ENCODE data around the gene OR51M1.
A peak's percentile ranks its signal among the peaks of the same experiment; 100 is the strongest.

OR51M1 gene

DNA sequence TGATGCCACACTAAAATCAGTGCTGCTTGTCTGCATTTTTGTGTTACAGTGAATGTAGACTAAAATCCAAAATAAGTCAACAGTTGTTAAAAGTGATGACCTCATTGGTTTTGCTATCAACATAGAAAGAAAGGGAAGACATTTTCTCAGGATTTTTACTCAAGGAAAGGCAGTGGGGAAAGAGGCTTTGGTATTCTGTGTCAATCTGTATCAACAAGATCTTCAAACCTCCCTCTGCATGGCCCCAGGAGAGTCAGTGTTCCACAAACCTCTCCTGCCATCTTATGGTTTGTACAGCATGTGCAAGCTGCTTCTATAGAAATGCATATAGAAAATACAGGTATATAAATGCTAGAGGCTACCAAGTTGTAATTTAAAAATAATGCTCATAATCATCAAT, 13.8 kb upstream of the OR51M1 start:
- Histone ChIP-seq H4K20me1 (ENCODE audit: insufficient read depth, low read length, poor library complexity, severe bottlenecking) (no peaks in the 10 kb centered on the region), H3K9ac (ENCODE audit: low read depth, low read length, poor library complexity, severe bottlenecking) (no peak overlapping the region), H3K9me3 (ENCODE audit: insufficient read depth, low read depth, low read length) (no peaks in the 10 kb centered on the region; the same call in 1 of the 2 replicates), H2AFZ (ENCODE audit: low read length) (no peak overlapping the region), H3K4me3 (ENCODE audit: low read length, poor library complexity, severe bottlenecking) (no peak overlapping the region), H3K4me1 (ENCODE audit: insufficient read depth, low read length, poor library complexity, severe bottlenecking) (no peaks in the 10 kb centered on the region), H3K9me2 (replicated peaks; ENCODE audit: low read depth, low read length) (no peaks in the 10 kb centered on the region), H3K27me3 (ENCODE audit: insufficient read depth, low read length, poor library complexity, severe bottlenecking) (no peaks in the 10 kb centered on the region), H3F3A (ENCODE audit: low read depth) (no peaks in the 10 kb centered on the region), H3K4me2 (ENCODE audit: low read depth, low read length, poor library complexity, severe bottlenecking) (no peak overlapping the region), H3K36me3 (ENCODE audit: insufficient read depth, low read length) (no peaks in the 10 kb centered on the region), H3K79me2 (ENCODE audit: insufficient read depth, low read length) (no peaks in the 10 kb centered on the region)
- TF ChIP-seq EZH2phosphoT487 (IDR thresholded peaks at IDR 0.05; ENCODE audit: borderline replicate concordance) = no peak
- TF ChIP-seq, protein P1, sequence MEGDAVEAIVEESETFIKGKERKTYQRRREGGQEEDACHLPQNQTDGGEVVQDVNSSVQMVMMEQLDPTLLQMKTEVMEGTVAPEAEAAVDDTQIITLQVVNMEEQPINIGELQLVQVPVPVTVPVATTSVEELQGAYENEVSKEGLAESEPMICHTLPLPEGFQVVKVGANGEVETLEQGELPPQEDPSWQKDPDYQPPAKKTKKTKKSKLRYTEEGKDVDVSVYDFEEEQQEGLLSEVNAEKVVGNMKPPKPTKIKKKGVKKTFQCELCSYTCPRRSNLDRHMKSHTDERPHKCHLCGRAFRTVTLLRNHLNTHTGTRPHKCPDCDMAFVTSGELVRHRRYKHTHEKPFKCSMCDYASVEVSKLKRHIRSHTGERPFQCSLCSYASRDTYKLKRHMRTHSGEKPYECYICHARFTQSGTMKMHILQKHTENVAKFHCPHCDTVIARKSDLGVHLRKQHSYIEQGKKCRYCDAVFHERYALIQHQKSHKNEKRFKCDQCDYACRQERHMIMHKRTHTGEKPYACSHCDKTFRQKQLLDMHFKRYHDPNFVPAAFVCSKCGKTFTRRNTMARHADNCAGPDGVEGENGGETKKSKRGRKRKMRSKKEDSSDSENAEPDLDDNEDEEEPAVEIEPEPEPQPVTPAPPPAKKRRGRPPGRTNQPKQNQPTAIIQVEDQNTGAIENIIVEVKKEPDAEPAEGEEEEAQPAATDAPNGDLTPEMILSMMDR (conservative IDR thresholded peaks at IDR 0.05; ENCODE audit: low read length) = peak; percentile 23; the same call in 1 of the 2 replicates

DNA sequence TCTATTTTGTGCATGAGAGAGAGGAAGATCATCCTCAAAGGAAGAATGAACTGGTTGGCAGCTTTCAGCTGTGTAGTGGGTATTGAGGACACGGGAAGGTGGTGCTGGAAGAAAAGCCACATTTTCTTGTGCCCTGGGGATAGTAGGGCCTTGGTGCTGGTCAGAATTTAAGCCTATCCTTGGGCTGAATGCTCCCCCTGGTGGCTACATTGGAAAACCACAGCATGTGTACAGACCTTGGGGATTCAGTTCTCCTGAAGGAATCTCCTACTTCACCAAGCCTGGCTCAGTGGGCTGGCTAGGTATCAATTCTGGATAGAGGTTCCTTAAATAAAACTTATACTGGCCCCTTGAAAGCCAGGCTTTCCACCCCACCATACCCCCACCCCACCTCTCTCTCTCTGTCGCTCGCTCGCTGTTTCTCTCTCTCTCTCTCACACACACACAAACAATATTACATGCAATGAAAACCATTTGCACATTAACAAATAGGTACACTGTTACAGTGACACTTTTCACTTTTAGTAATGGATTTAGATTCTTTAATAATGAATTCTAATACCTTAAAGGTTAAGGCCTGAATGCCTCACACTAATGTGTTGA, 2.8 kb upstream of the OR51M1 start:
- H3K4me3 ChIP-seq (ENCODE audit: low read length, poor library complexity, severe bottlenecking) = no peak overlapping the region
- no peaks in the 10 kb centered on the region for H4K20me1 ChIP-seq (ENCODE audit: insufficient read depth, low read length, poor library complexity, severe bottlenecking)
- H3K79me2 ChIP-seq (ENCODE audit: insufficient read depth, low read length) = no peaks in the 10 kb centered on the region
- H3K4me1 ChIP-seq (ENCODE audit: insufficient read depth, low read length, poor library complexity, severe bottlenecking) = no peaks in the 10 kb centered on the region
- no peak overlapping the region for H3K4me2 ChIP-seq (ENCODE audit: low read depth, low read length, poor library complexity, severe bottlenecking)
- H3F3A ChIP-seq (ENCODE audit: low read depth) = no peaks in the 10 kb centered on the region
- H3K9me3 ChIP-seq (ENCODE audit: insufficient read depth, low read depth, low read length) = no peaks in the 10 kb centered on the region
- no peaks in the 10 kb centered on the region for H3K36me3 ChIP-seq (ENCODE audit: insufficient read depth, low read length)
- no peak overlapping the region for H3K9ac ChIP-seq (ENCODE audit: low read depth, low read length, poor library complexity, severe bottlenecking)
- no peak overlapping the region for H2AFZ ChIP-seq (ENCODE audit: low read length)
- no peaks in the 10 kb centered on the region for H3K27me3 ChIP-seq (ENCODE audit: insufficient read depth, low read length, poor library complexity, severe bottlenecking)
- TF ChIP-seq, protein P1 (conservative IDR thresholded peaks at IDR 0.05; ENCODE audit: low read length) = peak; percentile 85
- TF ChIP-seq EZH2phosphoT487 (IDR thresholded peaks at IDR 0.05; ENCODE audit: borderline replicate concordance) = no peak
- no peaks in the 10 kb centered on the region for H3K9me2 ChIP-seq (replicated peaks; ENCODE audit: low read depth, low read length)

DNA sequence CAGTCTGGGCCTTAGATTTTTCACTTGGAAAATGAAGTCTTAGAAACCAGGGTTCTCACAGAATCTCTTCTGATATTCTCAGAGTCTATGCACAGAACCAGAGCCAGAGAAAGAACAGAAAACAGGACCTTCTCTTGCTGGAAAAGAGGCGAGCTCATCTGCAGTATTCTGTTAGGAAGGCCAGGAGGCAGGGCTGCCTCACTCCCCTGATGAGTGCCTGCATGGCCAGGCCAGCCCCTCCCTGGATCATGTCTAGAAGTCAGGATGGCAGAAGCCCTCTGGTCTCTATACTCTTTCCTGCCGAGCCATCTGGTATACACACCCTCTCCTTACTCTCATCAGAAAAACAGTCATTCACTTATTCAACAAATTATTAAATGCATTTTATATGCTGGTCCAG, 723 bp downstream of the OR51M1 start:
- H3K4me3 ChIP-seq (ENCODE audit: low read length, poor library complexity, severe bottlenecking) = no peak overlapping the region
- no peaks in the 10 kb centered on the region for H4K20me1 ChIP-seq (ENCODE audit: insufficient read depth, low read length, poor library complexity, severe bottlenecking)
- no peaks in the 10 kb centered on the region for H3K4me1 ChIP-seq (ENCODE audit: insufficient read depth, low read length, poor library complexity, severe bottlenecking)
- H3K36me3 ChIP-seq (ENCODE audit: insufficient read depth, low read length) = no peaks in the 10 kb centered on the region
- H3K9me2 ChIP-seq (replicated peaks; ENCODE audit: low read depth, low read length) = 0 out of 2 replicates have a peak, but pooled peaks cover 3% of the 10 kb centered on the region
- no peak for TF ChIP-seq EZH2phosphoT487 (IDR thresholded peaks at IDR 0.05; ENCODE audit: borderline replicate concordance)
- TF ChIP-seq, protein P1 (conservative IDR thresholded peaks at IDR 0.05; ENCODE audit: low read length) = no peak
- H3K27me3 ChIP-seq (ENCODE audit: insufficient read depth, low read length, poor library complexity, severe bottlenecking) = no peaks in the 10 kb centered on the region
- H2AFZ ChIP-seq (ENCODE audit: low read length) = no peak overlapping the region
- no peak overlapping the region for H3K4me2 ChIP-seq (ENCODE audit: low read depth, low read length, poor library complexity, severe bottlenecking)
- H3K9ac ChIP-seq (ENCODE audit: low read depth, low read length, poor library complexity, severe bottlenecking) = no peak overlapping the region
- no peaks in the 10 kb centered on the region for H3K9me3 ChIP-seq (ENCODE audit: insufficient read depth, low read depth, low read length)
- H3F3A ChIP-seq (ENCODE audit: low read depth) = no peaks in the 10 kb centered on the region
- H3K79me2 ChIP-seq (ENCODE audit: insufficient read depth, low read length) = no peaks in the 10 kb centered on the region

All from Loucy (cell line).